CD4-positive, alpha-beta T cell treated with Interleukin-6 for 4 hours (primary cell): ENCODE measurements around the gene MVB12B.

Experiments used
- DNase-seq: peaks from one replicate; pipeline ENCODE4 v3.0.0-alpha.2; 2020; ENCODE audit warnings: mixed read lengths

The MVB12B gene

GRCh38 chr9:126411225-126411947, 84.8 kb downstream of the MVB12B start:
- peak; percentile 45 for DNase-seq

DNA sequence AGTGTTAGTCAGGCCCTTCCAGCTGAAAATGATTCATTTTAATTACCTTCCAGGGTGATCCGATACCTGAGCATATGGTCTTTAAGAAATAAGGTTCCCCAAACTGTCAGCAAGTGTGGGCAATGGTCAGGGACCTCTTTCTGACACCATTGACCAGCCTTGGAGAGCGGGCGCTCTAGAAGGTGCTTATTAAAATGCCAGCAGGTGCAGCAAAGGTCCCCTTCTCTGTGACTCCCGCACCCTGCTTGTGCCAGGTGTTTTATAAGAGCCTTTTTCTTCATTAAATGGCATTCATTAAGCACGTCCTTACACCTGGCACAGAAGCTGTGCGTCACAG, 85.3 kb downstream of the MVB12B start:
- DNase-seq: no peak

- DNase-seq: no peak
These were observed 86.3 kb downstream of the MVB12B start for GRCh38 chr9:126412905-126413304.

DNA sequence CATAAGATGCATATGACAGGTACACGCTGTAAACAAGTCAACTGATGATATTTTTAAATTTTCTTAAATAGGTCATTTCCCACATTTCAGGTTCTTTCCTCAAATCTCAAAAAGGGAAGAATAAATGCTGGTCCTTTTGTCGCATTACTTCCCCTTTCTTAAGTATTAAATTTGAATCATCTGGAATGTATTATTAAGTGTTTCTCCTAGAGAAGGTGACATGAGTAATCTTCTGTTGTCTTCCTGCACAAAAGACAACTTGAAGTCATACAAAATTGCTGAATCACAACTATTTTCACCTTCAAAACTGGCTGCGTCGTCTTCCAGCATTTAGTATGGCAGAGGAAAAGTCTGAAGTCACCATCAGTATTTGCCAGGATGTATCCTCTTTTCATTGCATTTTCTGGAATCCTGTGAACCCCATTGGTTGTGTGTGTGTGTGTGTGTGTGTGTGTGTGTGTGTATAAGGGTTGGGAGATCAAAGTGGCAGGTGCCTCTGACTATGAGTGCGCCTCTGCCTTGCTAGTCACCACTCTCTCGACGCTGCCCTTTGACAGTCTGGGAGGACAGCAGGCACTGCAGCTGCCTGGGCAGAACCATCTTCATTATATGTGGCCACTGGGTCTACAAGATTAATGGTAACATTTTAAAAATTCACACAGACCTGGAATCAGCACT, 86.9 kb downstream of the MVB12B start:
- DNase-seq: no peak

DNA sequence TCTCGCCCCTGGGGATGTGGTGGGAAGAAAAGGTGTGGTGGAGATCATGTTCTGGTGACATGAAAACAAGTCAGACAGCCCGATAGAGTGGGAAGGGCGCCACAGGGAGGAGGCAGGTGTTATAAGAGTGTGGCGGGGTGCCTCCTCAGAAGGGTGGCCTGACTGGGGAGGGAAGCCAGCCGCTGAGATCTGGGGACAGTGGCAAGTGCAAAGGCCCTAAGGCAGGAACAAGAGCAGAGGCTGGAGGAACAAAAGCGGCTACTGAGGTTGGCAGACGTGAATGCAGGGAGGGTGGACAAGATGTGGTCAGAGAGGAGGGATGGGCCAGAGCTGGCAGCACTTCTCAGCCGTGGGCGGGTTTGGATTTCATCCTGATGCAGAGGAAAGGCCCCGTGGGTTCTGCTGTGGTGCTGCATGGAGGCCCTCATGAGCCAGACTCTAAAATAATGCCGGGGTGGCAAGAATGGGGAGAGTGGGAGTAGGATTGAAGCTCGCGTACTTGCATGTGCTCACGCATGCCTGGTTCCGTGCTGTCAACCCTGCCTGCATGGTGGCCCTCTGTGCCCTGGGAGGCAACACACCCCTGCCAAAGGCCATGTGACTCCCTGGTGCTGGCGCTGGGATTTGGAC, 89.2 kb downstream of the MVB12B start:
- DNase-seq: no peak

GRCh38 chr9:126417043-126417442, 90.4 kb downstream of the MVB12B start:
- no peak for DNase-seq

GRCh38 chr9:126417684-126418083, 91.1 kb downstream of the MVB12B start:
- no peak for DNase-seq

DNA sequence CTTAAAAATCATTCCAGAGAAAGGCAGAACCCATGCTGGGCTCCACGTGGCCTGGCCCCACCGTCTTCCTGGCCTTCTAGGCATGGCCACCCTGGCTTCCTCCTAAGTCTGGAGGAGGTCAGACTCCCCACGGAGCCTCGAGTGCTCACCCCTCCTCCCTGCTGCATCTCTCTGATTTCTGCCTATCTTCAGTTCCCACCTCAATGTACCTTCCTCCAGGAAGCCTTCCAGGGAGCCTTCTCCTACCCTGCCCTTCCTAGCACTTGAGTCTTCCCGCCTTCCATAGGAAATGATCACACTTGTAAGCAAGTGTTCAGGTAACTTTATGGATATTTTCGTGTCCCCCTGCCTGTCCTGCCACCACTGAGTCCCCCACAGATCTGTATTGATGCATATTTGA, 92.0 kb downstream of the MVB12B start:
- DNase-seq: no peak

DNA sequence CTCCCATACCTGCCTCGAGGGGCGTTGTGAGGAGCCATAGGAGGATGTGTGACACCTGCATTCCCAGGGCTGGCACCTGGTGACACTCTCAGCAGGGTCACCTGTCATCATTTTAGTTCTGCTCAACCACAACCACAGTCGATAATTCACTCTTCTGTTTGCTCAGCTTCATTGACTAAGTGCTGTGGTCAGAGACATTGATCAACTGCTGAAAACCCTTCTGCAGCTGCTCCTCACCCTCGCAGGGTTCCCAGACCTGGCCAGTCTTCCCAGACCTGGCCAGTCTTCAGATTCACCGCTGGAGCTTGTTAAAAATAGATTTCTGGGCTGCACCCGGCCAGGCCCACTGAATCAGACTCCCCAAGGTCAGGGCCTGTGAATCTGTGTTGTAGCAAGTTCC, 92.8 kb downstream of the MVB12B start:
- DNase-seq: no peak

GRCh38 chr9:126420135-126420534, 93.5 kb downstream of the MVB12B start:
- DNase-seq: no peak

DNA sequence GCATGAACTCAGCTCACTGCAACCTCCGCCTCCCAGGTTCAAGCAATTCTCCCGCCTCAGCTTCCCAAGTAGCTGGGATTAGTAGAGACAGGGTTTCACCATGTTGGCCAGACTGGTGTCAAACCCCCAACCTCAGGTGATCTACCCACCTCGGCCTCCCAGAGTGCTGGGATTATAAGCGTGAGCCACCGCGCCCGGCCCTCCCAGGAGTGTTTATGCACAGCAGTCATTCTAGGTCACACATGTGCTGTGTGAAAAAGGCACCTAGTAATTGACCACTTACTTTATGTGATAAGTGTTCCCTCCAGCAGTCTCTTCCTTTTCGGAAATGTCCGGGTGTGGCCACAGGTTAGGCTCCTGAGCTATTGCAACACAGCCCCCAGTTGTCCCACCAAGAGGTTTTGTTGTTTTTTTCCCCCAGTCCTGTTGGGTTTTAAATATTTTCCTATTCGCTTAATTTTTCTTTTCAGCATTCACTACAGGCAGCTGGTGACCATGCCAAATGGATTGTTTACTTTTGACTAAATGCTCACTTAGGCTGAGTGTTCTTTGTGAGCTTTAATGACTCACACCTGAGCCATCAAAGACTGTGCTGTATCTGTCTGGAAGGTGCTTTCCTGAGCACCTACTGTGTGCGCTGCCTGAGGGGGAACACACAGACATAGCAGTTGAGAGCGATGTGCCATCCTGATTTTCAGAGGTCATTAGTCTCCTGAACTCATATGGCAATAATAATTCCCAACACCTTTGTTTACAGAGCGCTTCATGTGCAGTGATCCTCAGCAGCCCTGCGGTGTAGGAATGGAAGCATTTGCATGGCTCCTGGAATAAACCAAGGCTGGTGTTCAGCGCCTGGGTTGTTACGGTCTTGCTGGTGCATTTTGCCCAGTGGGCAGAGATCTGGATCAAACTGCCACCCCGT, 94.3 kb downstream of the MVB12B start:
- no peak for DNase-seq

GRCh38 chr9:126421567-126422428, 95.2 kb downstream of the MVB12B start:
- DNase-seq: no peak

DNA sequence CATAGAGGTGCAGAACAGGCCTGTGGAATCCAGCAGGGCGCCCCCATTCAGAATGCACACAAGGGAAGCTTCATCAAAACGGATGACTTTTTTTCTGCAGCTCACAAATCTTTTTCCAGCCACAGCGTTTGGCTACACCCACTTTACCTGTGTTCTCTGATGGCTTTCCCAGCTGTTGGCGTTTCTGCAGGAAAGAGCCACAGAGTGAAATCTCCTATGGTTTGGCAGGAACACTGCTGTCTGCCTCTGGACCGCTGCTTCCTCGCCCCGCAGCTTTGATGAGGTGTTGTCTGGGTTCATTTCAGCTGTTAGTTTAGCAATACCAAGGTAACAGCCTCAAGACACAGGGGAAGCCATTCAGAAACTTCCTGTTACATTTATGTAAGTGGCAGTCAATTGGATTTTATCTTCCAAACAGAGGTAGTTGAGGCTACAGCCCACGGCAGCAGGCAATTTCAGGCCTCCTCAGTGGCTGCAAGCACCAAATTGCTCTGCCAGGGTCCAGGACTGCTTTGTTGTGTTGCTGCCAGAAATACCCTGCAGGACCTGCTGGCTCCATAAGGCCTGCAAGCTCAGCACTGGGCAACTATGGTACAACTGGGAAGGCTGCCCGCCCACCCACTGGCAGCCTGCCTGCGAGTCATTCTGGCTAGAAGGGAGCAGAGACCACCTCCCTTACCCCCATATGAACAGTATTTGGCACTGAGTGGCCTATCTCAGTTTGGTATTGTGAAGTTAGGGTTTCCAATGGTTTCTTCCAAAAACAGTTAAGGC, 96.7 kb downstream of the MVB12B start:
- peak; percentile 19 for DNase-seq

- no peak for DNase-seq
These were observed 97.2 kb downstream of the MVB12B start for GRCh38 chr9:126423916-126424185.

- no peak for DNase-seq
These were observed 97.9 kb downstream of the MVB12B start for GRCh38 chr9:126424511-126424910.

GRCh38 chr9:126428534-126429175, 102.0 kb downstream of the MVB12B start:
- DNase-seq: no peak

GRCh38 chr9:126429190-126429589, 102.6 kb downstream of the MVB12B start:
- DNase-seq: no peak

DNA sequence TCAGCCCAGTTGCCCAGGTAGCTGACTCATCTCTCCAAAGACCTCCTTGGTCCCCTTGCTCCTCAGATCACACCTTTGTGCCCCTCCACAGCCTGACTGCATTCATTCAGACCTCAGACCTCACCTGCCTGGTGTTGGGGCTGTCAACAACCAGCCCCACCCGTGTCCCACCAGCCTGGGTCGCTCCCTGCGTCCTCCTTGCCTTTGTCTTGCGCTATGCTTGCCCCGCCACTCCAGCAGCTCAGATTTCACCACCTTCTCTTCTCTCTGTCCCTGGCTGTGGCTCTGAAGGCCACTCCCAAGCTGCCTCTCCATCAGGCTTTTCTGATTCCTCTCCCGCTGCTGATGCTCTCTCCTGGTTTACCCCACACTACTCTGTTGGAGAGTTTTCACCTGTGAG, 103.5 kb downstream of the MVB12B start:
- DNase-seq: no peak

- no peak for DNase-seq
These were observed 104.6 kb downstream of the MVB12B start for GRCh38 chr9:126431077-126431742.

- DNase-seq: no peak
These were observed 106.0 kb downstream of the MVB12B start for GRCh38 chr9:126432659-126433058.

DNA sequence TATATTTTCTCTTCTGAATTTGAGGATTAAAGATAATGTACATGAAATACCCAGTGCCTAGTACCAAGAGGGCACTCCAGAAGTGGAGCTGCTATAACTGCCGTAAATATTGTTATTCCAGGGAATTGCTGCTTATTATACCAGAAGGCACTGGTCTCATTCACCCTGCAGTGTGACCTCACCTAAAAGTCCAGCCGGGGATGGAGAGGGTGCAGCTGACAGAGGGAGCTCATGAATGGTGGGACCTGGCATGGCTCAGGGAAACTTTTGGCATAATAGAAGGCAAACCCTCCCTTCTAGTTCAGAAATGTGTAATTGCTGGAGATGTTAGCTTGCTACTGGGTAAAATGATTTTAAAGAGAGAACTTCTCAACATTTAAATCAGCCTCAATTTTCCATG, 108.5 kb downstream of the MVB12B start:
- DNase-seq: no peak
